Left lung (tissue), 10 donors: ENCODE data around the gene SMURF1. TPM values are rescaled to one million over a fixed set of nuclear protein-coding genes. Genes with fewer than 3 reads are reported as not detected.
A peak's percentile ranks its signal among the peaks of the same experiment; 100 is the strongest.

Experiments
- ATAC-seq: fragments of 200-7000 bp; cut with Tn5 transposase; one replicate; pipeline ENCODE4 v1.9.1; 2020; ENCODE audit warnings: moderate library complexity
- DNase-seq, 4 donors: peaks; one replicate each; pipeline ENCODE4 v3.0.0-alpha.2; 2013 to 2020
- H3K27ac ChIP-seq, 2 donors: fragments of 200-600 bp; sonication (generic) in 1 of 2; one replicate each; pipeline versions ENCODE4 v1.5.0 to v1.8.0; 2020 to 2021
- H3K27me3 ChIP-seq, 2 donors: fragments of 200-600 bp; sonication (generic) in 1 of 2; one replicate each; pipeline versions ENCODE4 v1.5.0 to v1.8.0; 2020 to 2021
- H3K36me3 ChIP-seq, 2 donors: fragments of 200-600 bp; sonication (generic) in 1 of 2; one replicate each; pipeline versions ENCODE4 v1.5.0 to v1.8.0; 2020 to 2021
- H3K4me1 ChIP-seq, 2 donors: fragments of 200-600 bp; one replicate each; pipeline ENCODE4 v1.8.0; 2021
- H3K4me3 ChIP-seq, 2 donors: fragments of 200-600 bp; sonication (generic) in 1 of 2; one replicate each; pipeline versions ENCODE4 v1.5.0 to v1.8.0; 2020 to 2021; ENCODE audit warnings: mild to moderate bottlenecking in 1 of 2
- H3K9me3 ChIP-seq, 2 donors: fragments of 200-600 bp; sonication (generic) in 1 of 2; one replicate each; pipeline versions ENCODE4 v1.5.0 to v1.8.0; 2020 to 2021
- intact Hi-C, 2 donors: fragments of 100-400 bp; cut with DNase I; formaldehyde crosslinking; loops; one replicate each; pipeline versions ENCODE4 v1.11.2 to v1.14.2; 2022
- polyA plus RNA-seq, 6 donors: library from polyadenylated mRNA; unstranded; fragments of 120-200 nt; gene quantifications; one replicate each; pipeline ENCODE4 v1.2.1, GENCODE V29; 2013; ENCODE audit not compliant: insufficient read length in 6 of 6
- total RNA-seq, 2 donors: library from RNA; stranded (reverse); fragmentation: NEBNext Ultra II Directional; extraction: Animal tissue kit (Norgen Biotek cat#: 25700); gene quantifications; one replicate each; pipeline ENCODE4 v1.2.1, GENCODE V29; 2021
- TF ChIP-seq, protein P1 (sequence below), 2 donors: fragments of 200-600 bp; sonication (generic) in 1 of 2; IDR thresholded peaks; one replicate each; pipeline versions ENCODE4 v1.5.0 to v1.8.0; 2021; ENCODE audit warnings: antibody characterized with exemption in 2 of 2
- donor health status: DM: no; HTN: yes; CAD: no.
- donor health status: DM: no; HTN: no; CAD: no.

Gene SMURF1
- total and polyA plus RNA-seq, 8 donors, result 15.6 to 43.4 (median 18.3) TPM

DNA sequence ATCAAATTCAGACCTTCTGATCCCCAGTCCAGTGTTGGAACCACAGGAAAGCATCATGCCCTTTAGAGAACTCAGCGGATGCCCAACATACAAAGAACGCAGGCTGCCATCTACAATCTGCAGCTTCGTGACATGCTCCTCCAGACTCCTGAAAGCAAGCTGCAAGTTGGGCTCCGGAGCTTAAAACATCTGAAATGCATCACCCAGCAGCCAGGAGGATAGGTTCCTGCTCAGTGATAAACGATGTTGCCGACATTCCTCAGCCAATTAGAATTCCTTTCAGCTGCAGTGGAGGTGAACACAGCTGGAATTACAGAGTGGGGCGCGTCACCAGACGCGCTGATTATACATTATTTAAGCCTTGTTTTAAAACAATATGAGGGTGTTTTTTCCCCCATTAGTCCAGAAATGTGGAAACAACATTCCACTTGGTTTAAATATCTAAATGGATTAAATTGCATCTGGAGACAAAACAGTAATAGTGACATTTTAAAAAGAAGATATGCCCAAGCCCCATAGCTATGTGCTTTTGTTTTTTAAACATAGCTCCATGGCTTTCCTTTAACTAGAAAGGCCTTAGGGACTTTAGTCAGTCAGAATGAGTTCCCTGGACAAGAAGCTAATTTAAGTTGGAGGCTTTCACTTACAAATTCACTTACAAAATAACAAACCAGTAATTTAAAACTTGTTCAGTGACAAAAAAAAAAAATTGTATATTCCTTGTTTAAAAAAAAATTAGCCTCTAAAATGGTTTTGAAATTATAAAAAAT lies 6.3 kb downstream of the SMURF1 start:
- DNase-seq (no peak), ATAC-seq (no peak)
- H3K36me3 ChIP-seq, result no peaks in the 10 kb centered on the region
- no peaks in the 10 kb centered on the region for H3K27me3 ChIP-seq
- peaks cover 8 to 86% of the 10 kb centered on the region in 2 donors for H3K4me1 ChIP-seq
- H3K4me3 ChIP-seq, result no peak overlapping the region
- intact Hi-C loops, result no loop called here
- H3K27ac ChIP-seq, result peak overlapping the region in 1 of 2 donors; percentile 17
- TF ChIP-seq, protein P1, sequence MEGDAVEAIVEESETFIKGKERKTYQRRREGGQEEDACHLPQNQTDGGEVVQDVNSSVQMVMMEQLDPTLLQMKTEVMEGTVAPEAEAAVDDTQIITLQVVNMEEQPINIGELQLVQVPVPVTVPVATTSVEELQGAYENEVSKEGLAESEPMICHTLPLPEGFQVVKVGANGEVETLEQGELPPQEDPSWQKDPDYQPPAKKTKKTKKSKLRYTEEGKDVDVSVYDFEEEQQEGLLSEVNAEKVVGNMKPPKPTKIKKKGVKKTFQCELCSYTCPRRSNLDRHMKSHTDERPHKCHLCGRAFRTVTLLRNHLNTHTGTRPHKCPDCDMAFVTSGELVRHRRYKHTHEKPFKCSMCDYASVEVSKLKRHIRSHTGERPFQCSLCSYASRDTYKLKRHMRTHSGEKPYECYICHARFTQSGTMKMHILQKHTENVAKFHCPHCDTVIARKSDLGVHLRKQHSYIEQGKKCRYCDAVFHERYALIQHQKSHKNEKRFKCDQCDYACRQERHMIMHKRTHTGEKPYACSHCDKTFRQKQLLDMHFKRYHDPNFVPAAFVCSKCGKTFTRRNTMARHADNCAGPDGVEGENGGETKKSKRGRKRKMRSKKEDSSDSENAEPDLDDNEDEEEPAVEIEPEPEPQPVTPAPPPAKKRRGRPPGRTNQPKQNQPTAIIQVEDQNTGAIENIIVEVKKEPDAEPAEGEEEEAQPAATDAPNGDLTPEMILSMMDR (IDR thresholded peaks at IDR 0.05), result no peak
- no peaks in the 10 kb centered on the region for H3K9me3 ChIP-seq

GRCh38 chr7:99135938-99136337 lies 8.0 kb downstream of the SMURF1 start:
- Histone ChIP-seq H3K36me3 (no peaks in the 10 kb centered on the region), H3K4me3 (no peak overlapping the region), H3K27ac (no peak overlapping the region), H3K27me3 (no peaks in the 10 kb centered on the region), H3K9me3 (no peaks in the 10 kb centered on the region), H3K4me1 (peaks cover 8 to 87% of the 10 kb centered on the region in 2 donors)
- ATAC-seq (no peak), DNase-seq (no peak)
- TF ChIP-seq, protein P1 (IDR thresholded peaks at IDR 0.05), result no peak
- intact Hi-C loops, result no loop called here

DNA sequence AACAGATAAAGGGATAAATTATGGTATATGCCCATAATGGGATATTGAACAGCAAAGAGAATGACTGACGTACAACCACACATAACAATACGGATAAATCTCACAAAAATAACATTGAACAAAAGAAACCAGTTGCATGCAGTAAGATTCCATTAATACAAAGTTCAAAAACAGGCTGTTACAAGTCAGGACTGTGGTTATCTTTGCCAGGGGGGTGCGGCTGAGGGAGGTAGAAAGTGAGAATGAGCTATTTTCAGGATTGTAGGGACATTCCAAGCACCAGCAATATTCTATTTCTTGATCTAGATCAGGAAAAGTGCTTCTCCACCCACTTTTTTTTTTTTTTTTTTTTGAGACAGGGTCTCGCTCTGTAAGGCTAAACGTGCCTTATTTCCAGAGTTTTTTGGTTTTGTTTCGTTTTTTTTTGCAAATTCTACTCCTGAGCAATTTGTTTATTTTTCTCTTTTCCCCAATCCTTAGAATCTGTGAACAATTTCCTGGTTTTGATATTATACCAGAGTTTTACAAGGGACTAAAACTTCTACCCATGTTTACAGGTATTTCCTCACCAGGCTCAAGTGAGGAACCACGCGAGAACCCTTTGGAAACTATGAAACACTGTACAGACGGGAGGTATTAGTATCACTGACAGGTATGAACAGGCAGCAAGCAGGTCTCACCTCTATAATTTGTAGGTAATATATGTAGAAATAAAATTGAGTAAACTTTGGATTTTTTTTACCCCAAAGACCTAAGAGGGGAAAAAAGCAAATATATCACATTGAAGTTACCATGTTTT lies 9.9 kb downstream of the SMURF1 start:
- no peaks in the 10 kb centered on the region for H3K36me3 ChIP-seq
- DNase-seq, result no peak
- intact Hi-C loops, result no loop called here
- no peaks in the 10 kb centered on the region for H3K27me3 ChIP-seq
- H3K9me3 ChIP-seq, result no peaks in the 10 kb centered on the region
- H3K4me3 ChIP-seq, result no peak overlapping the region
- ATAC-seq, result peak; percentile 75
- H3K27ac ChIP-seq, result peak overlapping the region in 1 of 2 donors; percentile 5
- peaks cover 12 to 84% of the 10 kb centered on the region in 2 donors for H3K4me1 ChIP-seq
- TF ChIP-seq, protein P1 (IDR thresholded peaks at IDR 0.05), result no peak

DNA sequence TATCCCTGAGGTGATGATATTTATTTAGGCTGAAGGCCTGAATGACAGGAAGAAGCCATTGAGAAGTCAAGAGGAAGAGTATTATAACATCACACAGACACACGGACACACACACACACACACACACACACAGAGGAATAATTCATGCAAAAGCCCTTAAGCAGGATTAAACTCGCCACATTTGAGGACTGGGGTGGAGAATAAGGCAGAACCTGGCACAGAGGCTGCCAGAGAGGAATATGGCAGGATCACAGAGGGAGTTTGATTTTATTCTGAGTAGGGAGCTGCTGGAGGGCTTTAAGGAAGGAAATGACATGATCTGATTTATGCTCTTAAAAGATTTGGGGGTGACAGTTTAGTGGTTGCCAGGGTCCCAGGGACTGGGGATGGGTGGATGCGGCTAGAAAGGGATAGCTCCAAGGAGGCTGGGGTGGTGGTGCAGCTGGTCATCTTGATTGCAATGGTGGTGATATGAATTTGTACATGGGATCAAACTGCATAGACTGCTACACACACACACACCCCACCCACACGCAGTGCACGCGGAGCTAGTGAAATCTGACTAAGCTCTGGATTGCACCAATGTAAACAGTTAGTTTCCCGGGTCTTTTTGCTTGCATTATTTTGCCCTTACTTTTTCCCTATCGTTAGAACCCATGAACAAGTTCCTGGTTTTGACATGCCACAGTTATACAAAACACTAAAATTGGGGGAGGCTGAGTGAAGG lies 11.2 kb downstream of the SMURF1 start:
- Histone ChIP-seq H3K4me3 (no peak overlapping the region), H3K36me3 (no peaks in the 10 kb centered on the region), H3K27me3 (no peaks in the 10 kb centered on the region), H3K27ac (no peak overlapping the region), H3K4me1 (peaks cover 18 to 82% of the 10 kb centered on the region in 2 donors), H3K9me3 (no peaks in the 10 kb centered on the region)
- no peak for DNase-seq
- intact Hi-C loops, result no loop called here
- ATAC-seq, result no peak
- TF ChIP-seq, protein P1 (IDR thresholded peaks at IDR 0.05), result no peak
